Activated T-helper 2 cell treated with anti-CD3 and anti-CD28 coated beads, Interferon-gamma antibody, Interleukin-2, Interleukin-4, amounts not matched to agents 10 μg/mL and 5 μg/mL and 100 μg/mL, durations not matched to agents 14 hours and 24 hours and 36 hours (primary cell): ENCODE measurements around the gene PEX11G. TPM values are rescaled to one million over a fixed set of nuclear protein-coding genes. Genes with fewer than 3 reads are reported as not detected.
"Not testable (repeated sequence)": the region's sequence is repeated elsewhere in the genome, so short reads cannot be mapped to it uniquely, and the experiment has no call there.

Source experiments
- DNase-seq: peaks from one replicate; pipeline ENCODE4 v3.0.0; 2021; ENCODE audit warnings: low spot score
- H3K27ac Mint-ChIP-seq: one replicate; pipeline ENCODE4 v1.8.0; 2021; ENCODE audit warnings: mixed read lengths
- H3K27me3 Mint-ChIP-seq: one replicate; pipeline ENCODE4 v1.8.0; 2021; ENCODE audit warnings: low read depth, mixed read lengths
- H3K36me3 Mint-ChIP-seq: one replicate; pipeline ENCODE4 v1.8.0; 2021; ENCODE audit warnings: low read depth, mixed read lengths
- H3K4me1 Mint-ChIP-seq: one replicate; pipeline ENCODE4 v1.8.0; 2021; ENCODE audit warnings: low read depth, mixed read lengths
- H3K4me3 Mint-ChIP-seq: one replicate; pipeline ENCODE4 v1.8.0; 2021; ENCODE audit warnings: low read depth, mild to moderate bottlenecking, moderate library complexity, mixed read lengths
- H3K9me3 Mint-ChIP-seq: one replicate; pipeline ENCODE4 v1.8.0; 2021; ENCODE audit warnings: mixed read lengths
- intact Hi-C: fragments of 100-400 bp; cut with micrococcal nuclease; formaldehyde crosslinking; loops from one replicate; pipeline ENCODE4 v1.15.1; 2023
- total RNA-seq: library from RNA; stranded (reverse); gene quantifications from 2 replicates; pipeline ENCODE4 v1.2.3, GENCODE V29; 2022

Gene PEX11G
- total RNA-seq, 1 donor from 2014 or later, result 2.5 TPM

DNA sequence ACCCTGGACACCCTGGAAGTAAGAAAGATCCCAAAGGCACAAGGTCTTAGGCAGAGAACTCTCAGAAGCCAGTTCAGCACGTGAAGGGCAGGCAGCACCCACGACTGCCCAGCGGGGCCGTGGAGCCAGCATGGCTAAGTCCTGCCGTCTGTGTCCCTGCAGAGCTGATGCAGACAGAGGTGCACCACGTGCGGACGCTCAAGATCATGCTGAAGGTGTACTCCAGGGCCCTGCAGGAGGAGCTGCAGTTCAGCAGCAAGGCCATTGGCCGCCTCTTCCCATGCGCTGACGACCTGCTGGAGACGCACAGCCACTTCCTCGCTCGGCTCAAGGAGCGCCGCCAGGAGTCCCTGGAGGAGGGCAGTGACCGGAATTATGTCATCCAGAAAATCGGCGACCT lies 44.8 kb downstream of the PEX11G start:
- DNase-seq, result no peak
- Mint-ChIP-seq H3K27ac (no peak overlapping the region), H3K4me1 (no peaks in the 10 kb centered on the region), H3K9me3 (no peaks in the 10 kb centered on the region), H3K27me3 (no peaks in the 10 kb centered on the region), H3K4me3 (no peak overlapping the region), H3K36me3 (peaks cover 64% of the 10 kb centered on the region)
- intact Hi-C loops, result no loop called here

GRCh38 chr19:7442423-7442822 lies 46.4 kb downstream of the PEX11G start:
- H3K27me3 Mint-ChIP-seq, result no peaks in the 10 kb centered on the region
- no peaks in the 10 kb centered on the region for H3K9me3 Mint-ChIP-seq
- no peak for DNase-seq
- intact Hi-C loops, result no loop called here
- no peak overlapping the region for H3K27ac Mint-ChIP-seq
- no peak overlapping the region for H3K4me3 Mint-ChIP-seq
- peaks cover 51% of the 10 kb centered on the region for H3K36me3 Mint-ChIP-seq
- H3K4me1 Mint-ChIP-seq, result no peaks in the 10 kb centered on the region

DNA sequence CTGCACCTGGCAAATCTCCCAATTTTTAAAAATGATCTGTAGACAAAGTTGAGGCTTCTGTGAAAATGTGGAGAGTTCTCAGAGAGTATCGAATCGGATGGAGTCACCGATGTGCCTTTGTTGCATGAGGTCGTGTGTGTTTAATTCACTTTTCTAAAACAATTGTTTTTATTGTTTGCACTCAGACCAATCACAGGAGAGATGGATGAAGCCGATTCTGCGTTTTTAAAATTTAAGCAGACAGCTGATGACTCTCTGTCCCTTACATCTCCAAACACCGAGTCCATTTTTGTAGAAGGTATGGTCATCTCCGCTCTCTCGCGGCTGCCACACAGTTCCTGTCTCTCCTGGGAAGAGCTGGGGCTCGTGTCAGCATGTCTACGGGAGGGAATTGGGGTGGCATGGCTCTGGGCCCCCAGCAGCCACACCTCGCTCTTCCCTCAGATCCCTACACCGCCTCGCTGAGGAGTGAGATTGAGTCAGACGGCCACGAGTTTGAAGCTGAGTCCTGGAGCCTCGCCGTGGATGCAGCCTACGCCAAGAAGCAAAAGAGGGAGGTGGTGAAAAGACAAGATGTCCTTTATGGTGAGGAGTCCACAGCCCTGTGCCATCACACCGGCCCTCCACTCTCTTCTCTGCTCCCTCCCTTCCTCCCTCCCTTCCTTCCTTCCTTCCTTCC lies 47.2 kb downstream of the PEX11G start:
- Mint-ChIP-seq H3K27ac (no peak overlapping the region), H3K27me3 (no peaks in the 10 kb centered on the region), H3K9me3 (no peaks in the 10 kb centered on the region), H3K4me1 (no peaks in the 10 kb centered on the region), H3K4me3 (no peak overlapping the region), H3K36me3 (peaks cover 48% of the 10 kb centered on the region)
- no peak for DNase-seq
- intact Hi-C loops, result no loop called here

- H3K9me3 Mint-ChIP-seq, result no peaks in the 10 kb centered on the region
- H3K27ac Mint-ChIP-seq, result no peak overlapping the region
- no peak overlapping the region for H3K4me3 Mint-ChIP-seq
- no peaks in the 10 kb centered on the region for H3K27me3 Mint-ChIP-seq
- no peaks in the 10 kb centered on the region for H3K4me1 Mint-ChIP-seq
- no peak for DNase-seq
- intact Hi-C loops, result no loop called here
- peaks cover 48% of the 10 kb centered on the region for H3K36me3 Mint-ChIP-seq
Measured at GRCh38 chr19:7440188-7440975, 48.5 kb downstream of the PEX11G start.

- Mint-ChIP-seq H3K27me3 (no peaks in the 10 kb centered on the region), H3K4me1 (peaks cover 2% of the 10 kb centered on the region), H3K4me3 (no peak overlapping the region), H3K36me3 (peaks cover 23% of the 10 kb centered on the region), H3K9me3 (no peaks in the 10 kb centered on the region), H3K27ac (peak overlapping the region; percentile 46)
- DNase-seq, result no peak
- intact Hi-C loops, result no loop called here
Measured at GRCh38 chr19:7435586-7435985, 53.2 kb downstream of the PEX11G start.

- no peak overlapping the region for H3K4me3 Mint-ChIP-seq
- intact Hi-C loops, result no loop called here
- H3K27ac Mint-ChIP-seq, result no peak overlapping the region
- no peaks in the 10 kb centered on the region for H3K27me3 Mint-ChIP-seq
- peaks cover 2% of the 10 kb centered on the region for H3K4me1 Mint-ChIP-seq
- DNase-seq, result no peak
- H3K9me3 Mint-ChIP-seq, result no peaks in the 10 kb centered on the region
- H3K36me3 Mint-ChIP-seq, result peaks cover 21% of the 10 kb centered on the region
Measured at GRCh38 chr19:7434391-7434790, 54.4 kb downstream of the PEX11G start.

DNA sequence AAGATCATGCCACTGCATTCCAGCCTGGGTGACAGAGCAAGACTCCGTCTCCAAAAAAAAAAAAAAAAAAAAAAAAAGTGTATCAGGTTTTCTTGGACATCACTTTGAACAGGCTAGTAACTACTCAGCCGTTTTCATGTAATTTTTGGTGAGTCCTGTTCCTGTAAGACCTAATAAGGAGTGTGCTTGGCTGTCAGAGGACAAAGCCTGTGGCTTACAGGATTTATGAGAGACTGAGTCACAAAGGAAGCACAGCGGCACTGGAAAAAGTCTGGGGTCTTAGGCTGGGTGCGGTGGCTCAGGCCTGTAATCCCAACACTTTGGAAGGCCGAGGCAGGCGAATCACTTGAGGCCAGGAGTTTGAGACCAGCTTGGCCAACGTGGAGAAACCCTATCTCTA lies 55.4 kb downstream of the PEX11G start:
- H3K4me1 Mint-ChIP-seq, DNase-seq, intact Hi-C loops, H3K9me3 Mint-ChIP-seq, H3K27ac Mint-ChIP-seq, H3K4me3 Mint-ChIP-seq, H3K27me3 Mint-ChIP-seq: not testable (repeated sequence)
- peaks cover 24% of the 10 kb centered on the region for H3K36me3 Mint-ChIP-seq

DNA sequence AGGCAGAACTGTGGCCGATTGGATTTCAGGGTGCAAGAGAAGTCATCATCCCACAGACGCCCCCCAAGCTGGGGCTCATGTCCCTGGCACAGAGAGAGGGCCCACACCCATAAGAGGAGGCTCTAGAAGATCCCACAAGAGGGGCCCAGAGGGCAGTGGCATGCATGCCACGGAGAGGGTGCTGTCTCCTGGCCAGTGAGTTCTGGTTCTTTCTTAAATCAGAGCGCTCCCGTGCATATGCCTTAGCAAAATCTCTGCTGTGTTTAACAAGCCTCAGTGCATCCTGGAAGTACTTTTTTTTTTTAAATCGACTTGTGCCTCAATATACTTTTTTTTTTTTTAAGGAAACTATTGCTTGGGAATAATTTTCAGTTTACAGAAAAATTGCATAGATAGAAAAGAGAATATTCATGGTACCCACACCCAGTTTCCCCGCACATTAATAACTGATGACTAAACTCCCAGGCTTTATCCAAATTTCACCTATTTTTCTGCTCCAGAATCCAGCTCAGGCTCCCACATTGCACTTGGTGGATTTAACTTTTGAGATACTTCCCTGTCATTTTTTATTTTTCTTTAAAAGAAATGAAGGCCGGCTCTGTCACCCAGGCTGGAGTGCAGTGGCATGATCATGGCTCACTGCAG lies 59.1 kb downstream of the PEX11G start:
- H3K36me3 Mint-ChIP-seq, result peaks cover 22% of the 10 kb centered on the region
- intact Hi-C loops, result loop anchor here (5.0 kb wide), 1 partner anchor 42 kb away; no protein-coding TSS in a partner anchor
- H3K4me3 Mint-ChIP-seq, result no peak overlapping the region
- no peak for DNase-seq
- H3K9me3 Mint-ChIP-seq, result no peaks in the 10 kb centered on the region
- H3K4me1 Mint-ChIP-seq, result peaks cover 18% of the 10 kb centered on the region
- no peaks in the 10 kb centered on the region for H3K27me3 Mint-ChIP-seq
- H3K27ac Mint-ChIP-seq, result no peak overlapping the region

- H3K4me3 Mint-ChIP-seq, result peak overlapping the region; percentile 23
- no peaks in the 10 kb centered on the region for H3K27me3 Mint-ChIP-seq
- no peaks in the 10 kb centered on the region for H3K9me3 Mint-ChIP-seq
- H3K36me3 Mint-ChIP-seq, result peaks cover 23% of the 10 kb centered on the region
- H3K27ac Mint-ChIP-seq, result peak overlapping the region; percentile 93
- H3K4me1 Mint-ChIP-seq, result peaks cover 18% of the 10 kb centered on the region
- no peak for DNase-seq
- intact Hi-C loops, result loop anchor here (1.0 to 5.0 kb wide), 2 partner anchors 41 to 64 kb away; no protein-coding TSS in a partner anchor
Measured at GRCh38 chr19:7428651-7429113, 60.2 kb downstream of the PEX11G start.

DNA sequence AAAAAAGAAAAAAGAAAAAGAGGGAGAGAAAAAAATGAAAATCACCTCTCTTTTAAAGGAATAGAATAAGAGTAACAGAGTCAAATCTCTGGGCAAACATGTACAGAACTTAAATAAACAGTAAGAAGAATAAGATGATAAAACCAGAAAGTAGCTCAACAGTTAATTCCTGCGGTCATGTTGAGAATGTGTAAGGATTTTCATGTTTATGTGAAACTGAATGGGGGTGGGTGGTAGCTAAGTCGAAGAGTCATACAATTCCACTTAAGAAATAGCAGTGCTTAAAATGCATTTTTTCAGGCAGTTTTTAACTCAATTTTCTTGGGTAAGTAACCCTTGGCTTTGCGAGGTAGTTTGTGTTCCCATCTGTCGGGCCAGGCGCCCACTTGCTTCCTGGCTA lies 60.9 kb downstream of the PEX11G start:
- intact Hi-C loops, result loop anchor here (1.0 to 5.0 kb wide), 2 partner anchors 41 to 64 kb away; no protein-coding TSS in a partner anchor
- H3K36me3 Mint-ChIP-seq, result peaks cover 29% of the 10 kb centered on the region
- no peak for DNase-seq
- peak overlapping the region; percentile 93 for H3K27ac Mint-ChIP-seq
- H3K4me3 Mint-ChIP-seq, result no peak overlapping the region
- no peaks in the 10 kb centered on the region for H3K9me3 Mint-ChIP-seq
- no peaks in the 10 kb centered on the region for H3K27me3 Mint-ChIP-seq
- peaks cover 18% of the 10 kb centered on the region for H3K4me1 Mint-ChIP-seq

DNA sequence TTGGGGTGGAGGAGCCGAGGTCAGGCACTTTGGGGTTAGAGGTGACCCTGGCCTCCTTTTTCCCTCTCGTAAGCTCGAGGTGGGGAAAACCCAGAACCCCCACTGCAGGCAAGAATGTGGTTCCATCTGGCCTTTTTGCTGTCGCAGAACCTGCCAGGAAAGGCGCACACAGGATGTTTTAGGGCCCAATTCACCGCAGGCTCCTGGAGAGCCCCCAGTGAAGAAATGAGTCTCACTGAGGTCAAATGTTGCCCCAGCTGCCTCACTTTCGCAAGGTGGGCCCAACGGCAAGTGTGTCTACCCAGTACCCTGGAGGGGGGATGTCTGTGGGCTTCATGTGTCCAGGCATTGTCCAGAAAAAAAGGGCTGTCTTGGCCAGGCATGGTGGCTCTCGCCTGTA lies 61.8 kb downstream of the PEX11G start:
- Mint-ChIP-seq H3K9me3 (no peaks in the 10 kb centered on the region), H3K4me1 (peaks cover 18% of the 10 kb centered on the region), H3K27ac (peak overlapping the region; percentile 93), H3K27me3 (no peaks in the 10 kb centered on the region), H3K4me3 (peak overlapping the region; percentile 21), H3K36me3 (peaks cover 27% of the 10 kb centered on the region)
- intact Hi-C loops, result loop anchor here (5.0 kb wide), 1 partner anchor 40 kb away; no protein-coding TSS in a partner anchor
- DNase-seq, result no peak
